Measurements from ENCODE around the gene ATP2C2. TPM values are rescaled to one million over a fixed set of nuclear protein-coding genes. Genes with fewer than 3 reads are reported as not detected.

ATP2C2 gene
- total and polyA plus RNA-seq, 7 donors = 2.5 to 60.7 (median 7.2) TPM; not detected in 2

DNA sequence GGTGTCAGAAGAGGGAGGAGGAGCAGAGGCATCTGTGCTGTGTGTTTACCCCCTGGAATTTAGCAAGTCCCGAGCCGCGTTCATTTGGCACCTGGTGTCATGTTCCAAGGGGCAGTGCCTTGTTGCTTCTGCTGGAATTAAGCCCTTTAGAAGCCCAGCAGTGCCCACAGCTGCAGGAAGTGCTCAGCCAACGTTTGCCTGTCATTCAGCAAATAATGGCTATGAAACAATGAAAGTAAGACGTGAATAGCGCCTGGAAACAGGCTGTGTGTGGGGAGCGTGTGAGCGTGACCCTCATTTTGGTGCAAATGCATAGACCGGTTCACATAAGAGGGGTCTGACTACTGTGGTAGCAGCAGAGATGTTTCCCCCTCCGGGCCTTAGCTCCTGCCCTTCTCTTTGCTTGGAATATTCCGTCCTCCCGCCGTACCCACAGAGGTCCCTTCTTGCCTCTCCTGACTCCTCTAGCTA is 5.8 kb upstream of the ATP2C2 start:
- no peaks in the 10 kb centered on the region for H3K36me3 ChIP-seq
- H3K27ac ChIP-seq = no peak overlapping the region
- intact Hi-C loops (cut with DNase I) = no loop called here
- no peak overlapping the region for H3K4me3 ChIP-seq
- TF ChIP-seq CTCF (IDR thresholded peaks at IDR 0.05) (no peak), POLR2A (IDR thresholded peaks at IDR 0.05) (no peak), POLR2AphosphoS5 (IDR thresholded peaks at IDR 0.05) (no peak), EP300 (IDR thresholded peaks at IDR 0.05) (no peak)
- H3K27me3 ChIP-seq = peaks cover 3 to 11% (median 5%) of the 10 kb centered on the region in 3 donors
- no peak for DNase-seq
- 23 to 62% methylated on average over 13 of the region's 13 CpGs for WGBS, 2 donors
- no peaks in the 10 kb centered on the region for H3K9me3 ChIP-seq
- H3K4me1 ChIP-seq = no peaks in the 10 kb centered on the region

DNA sequence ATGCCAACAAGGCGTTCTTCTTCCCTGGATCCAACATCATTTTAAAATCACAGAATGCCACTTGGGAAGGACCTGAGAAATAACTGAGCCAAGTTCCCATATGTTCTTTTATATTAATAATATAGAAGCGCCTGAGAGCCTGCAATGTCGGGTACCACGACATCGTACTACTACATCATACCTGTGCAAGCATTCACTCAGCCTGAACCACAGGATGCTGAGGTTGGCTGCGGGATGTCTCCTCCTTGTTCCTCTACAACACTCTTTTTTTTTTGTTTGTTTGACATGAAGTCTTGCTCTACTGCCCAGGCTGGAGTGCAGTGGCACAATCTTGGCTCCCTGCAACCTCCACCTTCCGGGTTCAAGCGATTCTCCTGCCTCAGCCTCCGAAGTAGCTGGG is 2.1 kb upstream of the ATP2C2 start:
- H3K27me3 ChIP-seq = peaks cover 18 to 45% (median 36%) of the 10 kb centered on the region in 3 donors

DNA sequence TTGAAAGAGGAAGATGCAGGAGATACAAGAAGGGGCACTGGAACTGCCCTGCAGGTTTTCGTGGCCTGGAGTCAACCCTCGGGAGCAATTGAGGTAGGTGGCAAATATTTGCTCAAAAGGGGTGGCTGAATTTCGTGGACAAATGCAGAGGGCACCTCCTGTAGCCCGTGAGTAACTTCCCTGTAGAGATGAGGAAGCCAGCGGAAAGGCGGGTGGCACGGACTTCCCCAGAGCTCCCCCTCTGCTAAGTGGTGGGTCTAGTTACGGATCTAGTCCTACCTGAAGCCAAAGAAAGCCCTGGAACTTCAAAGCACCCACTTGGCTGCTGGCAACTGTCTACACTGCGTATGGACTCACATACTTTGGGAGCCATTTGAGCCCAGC is 1.0 kb upstream of the ATP2C2 start:
- Histone ChIP-seq H3K27me3 (peaks cover 21 to 54% (median 36%) of the 10 kb centered on the region in 3 donors), H3K9me3 (no peaks in the 10 kb centered on the region), H3K4me3 (no peak overlapping the region), H3K4me1 (peaks cover 0 to 9% (median 8%) of the 10 kb centered on the region in 4 donors), H3K27ac (no peak overlapping the region), H3K36me3 (no peaks in the 10 kb centered on the region)
- intact Hi-C loops (cut with DNase I) = no loop called here
- TF ChIP-seq POLR2AphosphoS5 (IDR thresholded peaks at IDR 0.05) (no peak), EP300 (IDR thresholded peaks at IDR 0.05) (no peak), POLR2A (IDR thresholded peaks at IDR 0.05) (no peak), CTCF (IDR thresholded peaks at IDR 0.05) (no peak)
- WGBS, 2 donors = 8 to 29% methylated on average over 9 of the region's 9 CpGs
- no peak for DNase-seq

More for the DNA sequence above, 2.1 kb upstream of the ATP2C2 start:
- no peaks in the 10 kb centered on the region for H3K36me3 ChIP-seq
- intact Hi-C loops (cut with DNase I) = no loop called here
- no peak overlapping the region for H3K27ac ChIP-seq
- no peak overlapping the region for H3K4me3 ChIP-seq
- H3K9me3 ChIP-seq = no peaks in the 10 kb centered on the region
- 84 to 91% methylated on average over 9 of the region's 9 CpGs for WGBS, 2 donors
- no peak for DNase-seq
- peaks cover 0 to 9% (median 8%) of the 10 kb centered on the region in 4 donors for H3K4me1 ChIP-seq
- TF ChIP-seq CTCF (IDR thresholded peaks at IDR 0.05) (no peak), EP300 (IDR thresholded peaks at IDR 0.05) (no peak), POLR2A (IDR thresholded peaks at IDR 0.05) (no peak), POLR2AphosphoS5 (IDR thresholded peaks at IDR 0.05) (no peak)

GRCh38 chr16:84367750-84368307 is 509 bp upstream of the ATP2C2 start:
- 7 to 21% methylated on average over 27 of the region's 27 CpGs for WGBS, 2 donors
- Histone ChIP-seq H3K4me3 (no peak overlapping the region), H3K27ac (no peak overlapping the region), H3K27me3 (peaks cover 21 to 54% (median 36%) of the 10 kb centered on the region in 3 donors), H3K36me3 (no peaks in the 10 kb centered on the region), H3K4me1 (peaks cover 0 to 9% (median 8%) of the 10 kb centered on the region in 4 donors), H3K9me3 (no peaks in the 10 kb centered on the region)
- no peak for TF ChIP-seq POLR2AphosphoS5 (IDR thresholded peaks at IDR 0.05)
- no peak for TF ChIP-seq POLR2A (IDR thresholded peaks at IDR 0.05)
- TF ChIP-seq EP300 (IDR thresholded peaks at IDR 0.05) = no peak
- no peak for TF ChIP-seq CTCF (IDR thresholded peaks at IDR 0.05)
- intact Hi-C loops (cut with DNase I) = no loop called here
- DNase-seq = no peak
